Liver (tissue), 9 donors: ENCODE results near the gene FOXA2. TPM values are rescaled to one million over a fixed set of nuclear protein-coding genes. Genes with fewer than 3 reads are reported as not detected.

ENCODE experiments used
- DNase-seq: peaks from one replicate; pipeline ENCODE4 v3.0.0-alpha.2; 2017; ENCODE audit warnings: low spot score
- H3K27ac ChIP-seq, 2 donors: one replicate each; pipeline ENCODE4 v1.7.0; 2013; ENCODE audit warnings: inconsistent platforms in 2 of 2, low read length in 2 of 2, control low read depth in 1 of 2, low read depth in 1 of 2, mild to moderate bottlenecking in 1 of 2
- H3K27me3 ChIP-seq, 4 donors: one replicate each; pipeline versions ENCODE4 v1.6.1 to v1.7.0; 2013; ENCODE audit warnings: low read length in 3 of 4, inconsistent platforms in 1 of 4, mild to moderate bottlenecking in 1 of 4, moderate library complexity in 1 of 4; ENCODE audit not compliant: control insufficient read depth in 4 of 4, insufficient read depth in 4 of 4
- H3K36me3 ChIP-seq, 4 donors: one replicate each; pipeline versions ENCODE4 v1.6.1 to v1.7.0; 2013; ENCODE audit warnings: low read length in 3 of 4, mild to moderate bottlenecking in 3 of 4, low read depth in 1 of 4, moderate library complexity in 1 of 4; ENCODE audit not compliant: control insufficient read depth in 4 of 4, insufficient read depth in 3 of 4
- H3K4me1 ChIP-seq, 4 donors: one replicate each; pipeline versions ENCODE4 v1.6.1 to v1.7.0; 2013; ENCODE audit warnings: low read length in 3 of 4, mild to moderate bottlenecking in 3 of 4, moderate library complexity in 1 of 4; ENCODE audit not compliant: control insufficient read depth in 4 of 4, insufficient read depth in 4 of 4
- H3K4me3 ChIP-seq, 3 donors: one replicate each; pipeline versions ENCODE4 v1.6.1 to v1.7.0; 2013; ENCODE audit warnings: low read length in 3 of 3, control low read depth in 1 of 3, low read depth in 1 of 3, mild to moderate bottlenecking in 1 of 3
- H3K9ac ChIP-seq, 2 donors: one replicate each; pipeline ENCODE4 v1.7.0; 2013; ENCODE audit warnings: low read length in 2 of 2, mild to moderate bottlenecking in 2 of 2, moderate library complexity in 2 of 2, control low read depth in 1 of 2, low read depth in 1 of 2
- H3K9me3 ChIP-seq, 4 donors: one replicate each; pipeline versions ENCODE4 v1.6.1 to v1.7.0; 2013; ENCODE audit warnings: low read length in 3 of 4; ENCODE audit not compliant: control insufficient read depth in 4 of 4
- ATF3 ChIP-seq: IDR thresholded peaks from 2 replicates; pipeline ENCODE4 v1.6.1; 2016; ENCODE audit warnings: antibody characterized with exemption
- CTCF ChIP-seq: fragments of 150-350 bp; IDR thresholded peaks from 2 replicates; pipeline ENCODE4 v1.5.1; 2017; ENCODE audit warnings: improper control_type of control experiment, low read depth, low read length; ENCODE audit not compliant: missing input control
- EGR1 ChIP-seq, 2 donors: IDR thresholded peaks; 2 replicates each; pipeline ENCODE4 v1.6.1; 2016 to 2018; ENCODE audit warnings: antibody characterized with exemption in 2 of 2, low read depth in 2 of 2
- FOXA1 ChIP-seq: IDR thresholded peaks from 2 replicates; pipeline ENCODE4 v1.6.1; 2016; ENCODE audit warnings: antibody characterized with exemption
- FOXA2 ChIP-seq: IDR thresholded peaks from 2 replicates; pipeline ENCODE4 v1.6.1; 2016; ENCODE audit warnings: antibody characterized with exemption
- GABPA ChIP-seq, 2 donors: IDR thresholded peaks in 1 of 2; conservative IDR thresholded peaks in 1 of 2; 2 replicates each; pipeline ENCODE4 v1.6.1; 2016; ENCODE audit warnings: antibody characterized with exemption in 2 of 2, mild to moderate bottlenecking in 1 of 2, moderate library complexity in 1 of 2
- HNF4A ChIP-seq, 2 donors: conservative IDR thresholded peaks; 2 replicates each; pipeline ENCODE4 v1.6.1; 2016; ENCODE audit warnings: antibody characterized with exemption in 2 of 2, mild to moderate bottlenecking in 2 of 2
- HNF4G ChIP-seq: IDR thresholded peaks from 2 replicates; pipeline ENCODE4 v1.6.1; 2016; ENCODE audit warnings: antibody characterized with exemption
- JUND ChIP-seq, 2 donors: IDR thresholded peaks; 2 replicates each; pipeline ENCODE4 v1.6.1; 2016; ENCODE audit warnings: antibody characterized with exemption in 2 of 2
- MAX ChIP-seq: IDR thresholded peaks from 2 replicates; pipeline ENCODE4 v1.6.1; 2016; ENCODE audit warnings: antibody characterized with exemption
- NR2F2 ChIP-seq: IDR thresholded peaks from 2 replicates; pipeline ENCODE4 v1.6.1; 2016; ENCODE audit warnings: antibody characterized with exemption
- RAD21 ChIP-seq, 2 donors: IDR thresholded peaks; 2 replicates each; pipeline ENCODE4 v1.6.1; 2016; ENCODE audit warnings: antibody characterized with exemption in 2 of 2, mild to moderate bottlenecking in 2 of 2
- REST ChIP-seq: IDR thresholded peaks from 2 replicates; pipeline ENCODE4 v1.6.1; 2016; ENCODE audit warnings: antibody characterized with exemption, mild to moderate bottlenecking
- RXRA ChIP-seq, 2 donors: IDR thresholded peaks; 2 replicates each; pipeline ENCODE4 v1.6.1; 2017 to 2018; ENCODE audit warnings: antibody characterized with exemption in 2 of 2, mild to moderate bottlenecking in 1 of 2
- SP1 ChIP-seq: IDR thresholded peaks from 2 replicates; pipeline ENCODE4 v1.6.1; 2018; ENCODE audit warnings: antibody characterized with exemption, mild to moderate bottlenecking
- TAF1 ChIP-seq: conservative IDR thresholded peaks from 2 replicates; pipeline ENCODE4 v1.6.1; 2016; ENCODE audit warnings: antibody characterized with exemption, mild to moderate bottlenecking
- YY1 ChIP-seq: IDR thresholded peaks from 2 replicates; pipeline ENCODE4 v1.6.1; 2016; ENCODE audit warnings: antibody characterized with exemption, mild to moderate bottlenecking
- ZBTB33 ChIP-seq: IDR thresholded peaks from 2 replicates; pipeline ENCODE4 v1.6.1; 2016; ENCODE audit warnings: antibody characterized with exemption
- WGBS: extraction: QIAGEN DNeasy Blood & Tissue Kit; methylation state at CpG from one replicate; pipeline ENCODE4 v1.1.7; 2013; 5-methylcytosine and 5-hydroxymethylcytosine counted together
- polyA plus RNA-seq, 2 donors: library from polyadenylated mRNA; stranded (reverse) in 1 of 2; unstranded in 1 of 2; fragments of 200-250 nt in 1 of 2; fragments of >200 nt in 1 of 2; fragmentation: Nextera tagmentation in 1 of 2; extraction: Ambion mirVana in 1 of 2; gene quantifications; one replicate each; pipeline versions ENCODE4 v1.2.1 to v1.2.3, GENCODE V29; 2013 to 2015
- total RNA-seq, 2 donors: library from RNA; depleted of rRNA; stranded (reverse); fragments of >200 nt; gene quantifications; one replicate each; pipeline ENCODE4 v1.2.3, GENCODE V29; 2014
- donor health status: healthy.
- donor health status: healthy.
- donor health status: healthy.
- donor health status: healthy.
- donor health status: healthy.

FOXA2 gene
- total and polyA plus RNA-seq, 4 donors = 5.2 to 12.7 (median 11.1) TPM

GRCh38 chr20:22578221-22579118 is 5.9 kb downstream of the FOXA2 start (continued):
- TF ChIP-seq REST = no peak

- Histone ChIP-seq H3K9ac (peak overlapping the region; percentile 83 to 99), H3K27ac (peak overlapping the region; percentile 58 to 82), H3K36me3 (no peaks in the 10 kb centered on the region), H3K27me3 (no peaks in the 10 kb centered on the region), H3K9me3 (no peaks in the 10 kb centered on the region), H3K4me3 (peak overlapping the region; percentile 74 to 92 (median 81)), H3K4me1 (peaks cover 0 to 71% (median 57%) of the 10 kb centered on the region in 4 donors)
- no peak for DNase-seq
- 2% methylated on average over 44 of the region's 44 CpGs for WGBS
- TF ChIP-seq EGR1 (IDR thresholded peaks at IDR 0.05; ENCODE audit: low read depth in 2 of 2) (no peak), FOXA2 (no peak), ZBTB33 (no peak), RAD21 (IDR thresholded peaks at IDR 0.05) (no peak), FOXA1 (no peak), SP1 (no peak), CTCF (no peak), ATF3 (no peak), TAF1 (no peak), HNF4G (no peak), MAX (no peak), REST (no peak), GABPA (IDR thresholded peaks at IDR 0.05 in 1 of 2, conservative IDR thresholded peaks at IDR 0.05 in 1 of 2) (no peak), HNF4A (conservative IDR thresholded peaks at IDR 0.05) (no peak), NR2F2 (no peak), JUND (IDR thresholded peaks at IDR 0.05) (no peak), YY1 (no peak), RXRA (IDR thresholded peaks at IDR 0.05) (no peak)
Measured at GRCh38 chr20:22577515-22578220, 6.7 kb downstream of the FOXA2 start.
